Renal cortex interstitium (tissue), 11 donors: ENCODE data around the gene CHCHD6. TPM values are rescaled to one million over a fixed set of nuclear protein-coding genes. Genes with fewer than 3 reads are reported as not detected.

Experiments used
- DNase-seq, 11 donors: peaks; one replicate each; pipeline ENCODE4 v3.0.0-alpha.2; 2013; ENCODE audit warnings: low read depth in 9 of 11, low spot score in 4 of 11; ENCODE audit errors: extremely low read depth in 1 of 11
- polyA plus RNA-seq, 3 donors: library from polyadenylated mRNA; unstranded; fragments of 120-200 nt; gene quantifications; one replicate each; pipeline ENCODE4 v1.2.1, GENCODE V29; 2013; ENCODE audit not compliant: insufficient read length in 3 of 3

The CHCHD6 gene
- polyA plus RNA-seq, 3 donors: 15.7 to 22.3 (median 21.1) TPM

DNA sequence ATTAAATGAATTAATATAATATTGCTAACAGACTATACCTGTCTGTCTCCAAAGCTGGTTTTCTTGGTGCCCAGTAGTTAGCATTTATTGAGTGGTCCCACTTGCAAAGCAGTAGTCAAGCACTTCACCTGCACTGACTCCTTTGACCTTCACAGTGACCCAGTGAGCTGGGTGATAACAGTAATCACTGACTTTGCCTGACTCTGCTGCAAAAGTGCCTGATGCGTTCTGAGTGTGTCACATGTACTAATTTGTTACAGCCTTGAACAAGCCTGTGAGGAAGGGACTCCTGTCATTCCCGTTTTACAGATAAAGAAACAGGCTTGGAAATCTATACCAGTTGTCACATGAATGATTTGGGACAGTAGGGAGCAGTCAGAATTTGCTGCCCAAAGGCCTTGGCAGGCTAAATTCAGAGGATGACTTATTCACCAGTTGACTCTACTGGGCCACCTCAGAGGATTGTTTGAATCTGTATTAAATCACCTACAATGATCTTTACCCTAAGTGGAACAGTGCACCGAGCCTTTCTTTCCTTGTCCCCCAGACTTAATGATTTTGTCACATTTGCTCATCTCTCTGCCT is 162.2 kb downstream of the CHCHD6 start:
- DNase-seq: no peak

DNA sequence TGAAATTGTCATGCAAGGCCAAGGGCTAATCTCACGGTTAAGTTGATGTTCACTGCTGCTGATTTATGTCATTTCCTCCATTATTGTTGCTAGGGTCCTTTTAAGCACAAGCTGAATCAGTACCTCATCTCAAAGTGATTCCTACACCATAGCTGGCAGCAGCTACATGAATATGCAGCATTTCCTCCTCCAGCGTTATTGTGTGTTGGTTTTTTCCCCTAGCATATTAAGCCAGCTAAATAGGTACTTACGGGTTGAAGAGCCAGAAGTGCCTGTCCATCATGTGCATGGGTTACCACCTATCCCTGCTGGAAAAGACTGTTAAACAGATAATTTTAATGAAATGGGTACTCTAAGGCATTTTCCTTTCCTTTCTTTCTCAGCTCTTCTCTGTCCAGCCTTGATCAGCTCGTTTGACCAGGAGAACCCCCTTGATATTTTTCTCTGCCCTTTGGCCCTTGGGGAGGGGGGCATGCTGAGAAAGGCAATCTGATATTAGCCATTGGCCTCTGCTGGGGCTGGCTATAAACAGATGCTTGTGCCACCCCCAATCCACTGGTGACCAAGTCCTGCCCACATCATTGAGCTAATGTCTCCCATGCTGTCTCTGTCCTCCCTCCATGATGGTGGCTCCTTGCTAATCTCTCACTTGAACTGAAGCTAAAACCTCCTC is 163.3 kb downstream of the CHCHD6 start:
- no peak for DNase-seq

DNA sequence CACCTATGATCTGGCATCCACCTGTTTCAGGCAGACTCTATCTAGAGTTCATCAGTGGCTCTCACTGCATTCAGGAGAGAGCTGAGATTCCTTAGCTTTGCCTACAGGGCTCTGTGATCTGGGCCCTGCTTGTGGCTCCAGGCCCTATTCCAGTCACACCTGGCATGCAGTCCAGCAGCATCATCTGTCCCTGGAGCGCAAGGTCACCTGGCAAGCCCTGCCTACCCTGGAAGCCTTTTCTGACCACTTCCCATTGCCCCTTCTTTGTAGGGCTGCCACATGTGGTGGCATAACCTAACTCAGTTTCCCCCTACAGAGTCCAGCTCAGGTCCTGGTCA is 163.8 kb downstream of the CHCHD6 start:
- no peak for DNase-seq

DNA sequence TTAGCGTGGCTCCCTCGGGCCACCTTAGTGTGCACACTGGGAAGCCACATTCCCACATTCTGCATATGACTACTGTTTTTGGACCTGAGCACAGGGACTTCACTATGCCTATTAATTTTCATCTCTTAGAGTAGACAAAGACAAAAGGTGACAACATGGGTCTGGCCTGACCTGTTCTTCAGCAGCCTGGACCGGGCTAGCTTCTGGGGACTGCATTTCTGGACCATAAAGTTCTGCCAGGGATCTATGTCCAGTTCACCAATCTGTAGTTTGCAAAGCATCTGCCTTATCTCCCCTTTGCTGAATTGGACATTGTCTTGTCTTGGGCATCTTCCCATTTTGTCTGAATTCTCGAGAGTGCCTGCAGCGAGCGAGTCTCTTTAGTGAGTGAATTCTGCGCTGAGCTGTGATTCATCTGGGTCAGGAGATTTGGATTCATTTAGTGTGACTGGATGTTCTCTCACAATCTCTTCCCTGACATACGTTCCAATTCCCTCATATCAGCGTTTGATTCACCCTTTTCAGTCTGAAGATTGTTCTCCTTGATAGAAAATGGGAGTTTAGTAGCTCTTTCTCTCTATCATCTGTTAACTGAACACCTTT is 166.7 kb downstream of the CHCHD6 start:
- no peak for DNase-seq

DNA sequence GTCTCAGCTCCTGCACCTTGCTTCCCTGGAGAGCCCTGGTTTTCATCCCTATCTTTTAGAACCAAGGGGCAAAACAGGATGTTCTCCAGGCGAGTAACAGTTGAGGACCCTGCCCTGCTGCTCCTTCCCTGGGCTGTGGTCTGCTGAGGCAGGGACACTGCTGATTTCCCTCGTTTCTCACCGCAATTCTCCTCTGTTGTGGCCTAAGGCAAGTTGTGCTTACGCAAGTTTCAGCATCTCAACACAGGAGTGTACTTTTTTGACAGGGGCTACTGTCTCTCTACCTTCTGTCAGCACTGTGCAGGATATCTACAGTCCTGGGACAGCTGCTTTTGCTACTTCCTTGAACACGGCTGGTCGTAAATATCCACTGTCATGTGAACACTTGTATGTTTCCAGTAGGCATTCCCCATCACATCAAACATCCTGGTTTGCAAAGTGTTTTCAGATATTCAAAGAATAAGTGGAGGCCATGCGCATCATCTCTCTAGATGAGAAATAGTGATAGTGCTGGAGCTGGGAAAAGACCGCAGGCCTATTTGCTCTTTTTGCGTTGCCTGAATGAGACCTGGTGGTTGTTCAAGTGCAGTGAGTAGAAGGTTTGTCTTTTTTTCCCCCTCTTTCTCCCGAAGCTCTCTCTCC is 168.8 kb downstream of the CHCHD6 start:
- no peak for DNase-seq

DNA sequence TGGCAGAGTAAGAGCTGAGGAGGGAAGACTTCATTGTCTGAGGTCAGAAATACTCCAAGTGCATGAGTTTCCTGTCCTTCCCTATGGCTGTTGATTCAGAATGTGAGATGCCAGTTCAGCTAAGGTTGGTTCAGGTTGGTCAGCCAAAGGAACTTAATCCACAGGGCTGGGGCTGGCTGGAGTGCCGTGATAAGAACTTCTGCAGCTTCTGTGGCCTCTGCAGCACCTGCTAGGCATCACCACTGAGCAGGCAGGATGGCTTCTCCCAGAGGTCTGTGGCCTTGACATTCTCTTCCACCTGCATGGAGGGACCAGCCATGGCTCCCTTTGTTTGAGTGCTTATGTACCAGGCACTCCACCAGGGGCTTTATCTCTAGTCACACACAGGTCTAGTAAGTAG is 169.4 kb downstream of the CHCHD6 start:
- DNase-seq: no peak

DNA sequence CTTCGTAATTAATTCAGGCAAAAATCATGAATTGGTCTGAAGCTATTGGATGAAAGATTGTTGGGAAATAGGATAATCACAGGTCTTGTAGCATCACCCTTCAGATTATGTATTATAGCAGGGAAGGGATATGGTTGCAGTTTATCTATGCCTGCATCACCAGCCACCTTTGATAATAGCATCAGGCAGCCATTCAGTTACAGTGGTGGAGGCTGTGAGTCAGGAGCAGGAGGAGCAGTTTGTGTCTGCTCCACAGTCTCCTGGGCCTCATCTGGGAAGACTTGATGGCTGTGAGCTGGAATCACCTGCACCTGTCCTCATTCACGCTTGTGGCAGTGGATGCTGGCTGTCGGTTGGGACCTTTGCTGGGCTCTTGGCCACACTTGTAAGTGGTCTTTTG is 174.6 kb downstream of the CHCHD6 start:
- DNase-seq: no peak

DNA sequence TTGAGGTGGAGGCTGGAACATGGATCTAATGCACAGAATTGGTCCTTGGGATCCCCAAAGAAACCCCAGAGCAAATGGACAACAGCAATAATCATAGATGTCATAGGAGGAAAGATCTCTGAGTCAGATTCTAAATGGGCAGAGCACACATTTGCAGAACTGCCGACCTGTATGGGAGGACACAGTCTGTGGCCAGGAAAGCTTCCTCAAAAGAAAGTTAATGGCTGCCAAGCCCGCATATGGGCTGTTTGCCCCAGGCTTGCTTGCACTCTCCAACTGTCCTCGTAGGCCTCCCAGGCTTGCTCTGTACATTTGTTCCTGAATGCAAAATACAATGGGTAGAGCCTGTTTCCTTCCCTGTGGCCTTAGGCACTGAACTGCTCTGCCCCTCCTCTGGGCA is 176.9 kb downstream of the CHCHD6 start:
- no peak for DNase-seq

DNA sequence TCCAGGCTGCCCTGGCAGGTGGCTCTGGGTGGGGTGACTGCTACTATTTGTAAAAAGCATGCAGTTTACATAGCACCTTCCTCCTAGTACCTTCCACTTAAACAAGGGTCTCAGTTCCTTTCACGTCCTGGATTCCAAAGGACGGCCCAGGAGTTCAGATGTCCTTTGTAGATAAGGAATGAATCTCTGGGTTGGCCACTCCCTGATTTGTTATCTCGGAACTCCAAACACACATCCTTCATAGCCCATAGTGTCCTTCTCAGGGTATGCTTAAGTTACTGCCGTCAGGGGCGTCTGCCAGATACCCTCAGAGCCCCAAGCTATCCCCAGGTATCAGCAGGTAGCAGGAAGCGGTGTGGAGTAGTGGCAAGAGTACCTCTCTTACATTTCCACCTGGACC is 177.8 kb downstream of the CHCHD6 start:
- no peak for DNase-seq

DNA sequence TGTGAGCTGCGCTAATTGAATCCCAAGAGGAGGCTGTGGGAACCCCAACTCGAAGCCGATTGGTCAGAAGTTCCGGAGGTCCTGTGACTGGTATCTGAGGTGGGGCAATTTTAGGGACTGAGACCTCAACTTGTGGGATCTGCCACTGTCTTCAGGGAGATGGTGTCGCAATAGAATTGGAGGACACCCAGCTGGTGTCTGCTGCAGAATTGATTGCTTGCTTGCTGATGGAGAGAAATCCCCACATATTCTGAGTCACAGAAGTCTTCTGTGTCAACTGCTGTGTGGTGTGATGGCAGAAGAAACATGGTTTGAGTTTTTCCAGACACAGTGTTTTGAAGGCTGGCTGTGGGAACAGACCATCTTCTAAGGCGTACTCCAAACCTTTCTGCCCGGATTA is 179.2 kb downstream of the CHCHD6 start:
- no peak for DNase-seq

DNA sequence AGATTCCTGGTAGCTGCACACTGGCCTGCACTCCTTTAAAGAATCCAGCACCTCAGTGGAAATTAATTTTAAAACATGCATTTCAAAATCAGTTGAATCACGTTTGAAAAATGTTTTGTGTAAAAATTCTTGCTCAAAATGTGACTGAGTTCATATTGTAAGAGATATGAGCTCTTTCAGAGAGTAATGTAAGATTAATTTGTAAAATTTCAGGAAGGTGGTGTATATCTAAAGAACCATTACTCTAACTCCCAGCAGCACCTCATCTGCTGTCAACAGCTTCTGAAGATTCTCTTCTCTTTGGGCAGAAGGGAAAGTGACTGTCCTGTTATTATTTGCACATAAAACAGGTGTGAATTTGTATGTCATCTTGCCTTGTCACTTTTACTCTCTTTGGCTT is 181.4 kb downstream of the CHCHD6 start:
- no peak for DNase-seq

DNA sequence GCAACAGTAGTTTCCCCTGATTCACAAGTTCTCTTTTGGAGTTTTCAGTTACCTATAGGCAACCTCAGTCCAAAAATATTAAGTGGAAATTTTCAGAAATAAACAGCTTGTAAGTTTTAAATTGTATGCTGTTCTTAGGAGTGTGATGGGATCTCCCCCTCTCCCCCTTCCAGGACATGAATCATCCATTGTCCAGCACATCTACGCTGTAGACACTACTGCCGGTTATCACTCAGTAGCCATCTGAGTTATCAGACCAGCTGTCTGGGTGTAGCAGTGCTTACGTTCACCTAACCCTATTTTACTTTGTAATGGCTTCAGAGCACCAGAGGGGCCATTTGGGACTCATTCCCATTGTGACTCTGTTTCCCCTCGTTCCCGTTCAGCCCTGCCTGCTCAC is 182.2 kb downstream of the CHCHD6 start:
- no peak for DNase-seq

DNA sequence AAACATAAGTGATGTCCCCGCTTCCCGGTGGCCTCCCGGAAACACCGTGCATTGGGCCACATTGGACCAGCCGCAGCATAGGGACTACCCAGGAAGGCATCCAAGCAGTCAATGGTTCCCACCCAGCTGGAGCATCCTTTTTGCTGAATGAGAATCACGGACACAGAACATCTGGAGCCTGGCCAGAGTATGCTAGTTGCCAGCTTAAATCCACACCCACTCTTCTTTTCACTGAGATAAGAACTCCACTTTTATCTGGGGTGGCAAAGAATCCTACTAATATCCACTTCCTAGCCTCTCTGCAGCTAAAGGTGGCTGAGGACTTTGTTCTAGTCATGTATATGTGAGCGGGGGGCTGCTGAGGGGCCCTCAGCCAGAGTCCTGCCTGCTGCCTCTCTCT is 183.6 kb downstream of the CHCHD6 start:
- DNase-seq: no peak

DNA sequence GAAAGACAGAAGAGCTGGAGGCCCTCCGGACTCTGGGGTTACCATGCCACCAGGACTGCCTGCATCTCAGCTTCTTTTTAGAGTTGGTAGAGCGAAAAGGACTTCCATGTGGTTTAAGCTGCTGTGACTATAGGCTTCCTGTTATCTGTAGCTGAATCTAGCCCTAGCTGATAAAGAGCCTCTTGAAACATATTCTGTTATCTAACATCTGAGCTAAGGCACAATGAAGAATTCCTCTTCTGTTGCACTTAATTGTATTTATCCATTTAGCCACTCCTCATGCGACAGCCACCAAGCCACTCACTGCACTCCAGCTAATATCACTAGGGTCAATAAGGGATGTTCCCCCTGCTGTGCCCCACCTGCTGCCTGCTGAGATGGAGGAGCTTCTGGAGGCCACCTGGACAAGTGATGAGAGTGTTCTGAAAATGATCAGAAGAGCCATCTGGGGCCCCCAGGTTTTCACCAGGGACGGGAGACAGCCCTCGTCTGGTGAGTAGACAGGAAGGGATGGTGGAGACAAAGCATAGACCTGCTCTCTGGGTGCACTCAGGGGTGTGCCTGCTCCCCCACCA is 184.2 kb downstream of the CHCHD6 start:
- no peak for DNase-seq

DNA sequence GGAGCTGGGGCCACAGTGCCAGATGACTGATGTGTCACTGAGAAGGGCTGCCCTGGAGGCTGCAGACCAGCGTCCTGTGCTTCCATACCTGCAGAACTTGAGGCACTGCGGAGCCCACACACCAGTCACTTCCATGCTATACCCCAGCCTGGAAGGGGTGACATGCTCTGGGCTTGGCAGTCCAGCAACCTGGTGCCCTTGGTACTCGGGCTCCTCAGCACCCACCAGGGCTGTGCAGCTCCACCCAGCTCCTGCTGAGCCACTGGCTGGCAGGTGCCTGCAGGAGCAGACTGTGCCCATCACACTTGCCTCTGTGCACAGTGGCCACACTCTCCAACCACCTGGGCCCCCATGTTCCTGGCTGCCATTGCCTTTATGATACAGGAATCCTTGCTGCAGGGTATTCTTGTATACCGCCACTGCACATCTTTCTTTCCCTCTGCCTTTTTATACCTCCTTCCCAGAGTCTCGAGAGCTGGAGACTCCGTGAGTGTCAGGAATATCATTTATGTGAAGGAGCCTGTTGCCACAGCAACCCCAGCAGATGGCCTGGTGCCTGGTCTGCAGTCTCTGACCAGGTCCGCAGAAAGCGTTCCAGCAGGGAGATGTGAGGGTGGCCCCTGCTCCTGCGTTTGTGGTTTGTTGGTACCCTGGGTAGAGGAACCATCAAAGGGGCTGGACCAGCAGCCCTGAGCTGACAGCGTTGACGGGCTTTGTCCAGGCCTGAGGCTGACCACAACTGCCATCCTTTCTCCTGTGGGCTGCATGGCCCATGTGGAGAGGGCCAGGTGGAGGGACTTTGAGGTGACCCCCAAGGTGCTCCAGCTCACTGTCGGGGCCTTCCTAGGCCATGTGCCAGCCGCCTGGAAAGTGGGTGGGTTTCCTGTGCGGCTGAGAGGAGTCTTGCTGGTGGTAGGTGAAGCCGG is 185.5 kb downstream of the CHCHD6 start:
- no peak for DNase-seq

DNA sequence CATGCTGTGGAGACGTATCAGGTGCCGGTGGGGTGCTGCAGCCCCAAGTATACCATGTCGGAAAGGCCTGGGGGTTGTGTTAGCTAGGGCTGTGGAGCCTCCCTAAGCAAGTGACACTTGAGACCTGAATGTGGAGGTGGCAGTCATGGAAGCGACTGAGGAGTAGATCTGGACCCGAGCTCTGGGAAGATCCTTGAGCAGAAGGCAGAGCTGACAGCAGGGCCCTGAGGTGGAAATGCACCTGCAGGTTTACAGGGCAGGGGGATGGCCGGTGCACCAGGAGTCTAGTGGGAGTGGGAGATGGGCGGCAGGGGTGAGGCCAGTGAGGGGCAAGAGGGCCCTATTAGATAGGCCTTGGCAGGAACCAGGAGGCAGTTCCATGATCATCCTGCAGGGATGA is 187.1 kb downstream of the CHCHD6 start:
- DNase-seq: no peak

DNA sequence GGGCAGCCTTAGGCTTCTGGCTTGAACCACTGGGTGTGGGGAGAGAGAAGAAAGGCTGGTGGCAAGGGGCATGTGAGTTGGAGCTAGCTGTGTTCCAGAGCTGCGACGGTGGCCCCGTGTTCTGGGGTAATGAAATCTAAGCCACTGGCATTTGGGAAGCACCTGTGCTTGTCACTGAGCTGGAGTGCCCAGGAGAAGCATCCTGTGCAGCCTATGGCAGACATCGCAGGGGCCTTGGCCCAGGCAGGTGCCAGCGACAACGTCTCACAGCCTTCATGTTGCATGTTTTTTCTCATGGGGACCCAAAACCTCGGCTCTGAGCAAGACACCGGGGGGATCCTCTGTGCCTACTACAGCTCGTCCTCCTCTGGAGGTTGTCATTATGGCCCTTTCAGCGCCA is 187.8 kb downstream of the CHCHD6 start:
- DNase-seq: no peak

DNA sequence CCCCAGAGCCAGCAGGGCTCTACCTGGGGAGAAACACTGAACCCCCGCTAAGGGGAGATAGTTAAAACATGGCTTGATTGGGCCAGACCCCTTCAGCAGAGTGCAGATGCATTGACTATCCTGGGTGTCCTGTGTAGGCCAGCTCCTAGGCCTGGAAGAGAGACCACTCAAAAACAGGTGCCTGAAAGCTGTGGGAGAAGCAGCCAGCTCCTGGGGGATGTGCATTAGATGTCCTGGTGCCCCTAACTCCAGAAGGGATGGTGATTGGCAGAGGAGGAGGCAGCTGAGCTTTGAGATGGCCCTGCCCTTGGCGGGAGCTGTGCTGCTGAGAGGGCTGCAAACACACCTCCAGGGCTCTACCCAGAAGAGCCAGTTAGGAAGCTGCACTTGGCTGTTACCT is 189.6 kb downstream of the CHCHD6 start:
- DNase-seq: no peak

DNA sequence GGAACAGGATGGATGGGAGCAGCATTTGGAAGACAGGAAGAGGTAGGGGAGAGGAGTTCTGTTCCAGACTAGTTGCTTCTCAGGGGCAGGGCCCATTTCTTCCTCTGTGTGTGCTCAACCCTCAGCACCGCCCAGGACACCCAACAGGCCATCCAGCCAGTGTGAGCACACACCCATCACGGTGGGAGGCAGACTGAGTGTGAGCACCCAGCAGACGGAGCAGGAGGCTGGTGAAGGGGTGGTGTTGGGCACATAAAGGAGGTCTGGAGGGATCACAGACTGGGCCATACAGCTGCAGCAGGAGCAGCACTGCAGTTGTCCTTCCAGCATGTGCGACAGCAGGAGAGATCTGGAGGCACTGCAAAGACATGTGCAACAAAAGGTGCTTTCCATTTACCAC is 190.4 kb downstream of the CHCHD6 start:
- DNase-seq: no peak
